K562 (cell line): ENCODE measurements around the gene SHISA8. TPM values are rescaled to one million over a fixed set of nuclear protein-coding genes. Genes with fewer than 3 reads are reported as not detected.
A peak's percentile ranks its signal among the peaks of the same experiment; 100 is the strongest.

Experiments
- ATAC-seq: fragments of 200-7000 bp; cut with Tn5 transposase; 3 replicates; pipeline ENCODE4 v1.9.1; 2020; ENCODE audit warnings: moderate library complexity
- BruUV-seq: library from RNA; stranded (reverse); fragments of 400-500 nt; replicated peaks from 2 replicates; lab custom pipeline; 2021; lab: Mats Ljungman, UMichigan
- CTCF ChIA-PET: fragments of 300-600 bp; formaldehyde crosslinking; extraction: SDS; loops from one replicate; lab custom pipeline; 2021; ENCODE audit warnings: low intra/inter-chr PET ratio; lab: Yijun Ruan, JAX
- POLR2A ChIA-PET: fragments of 300-600, 350-650 bp; sonication (Branson Sonifier 250); formaldehyde crosslinking; extraction: SDS; loops from one replicate; lab custom pipeline; 2021; ENCODE audit warnings: antibody characterized with exemption, inconsistent platforms; lab: Yijun Ruan, JAX
- DNase-seq, 4 experiments: peaks; one replicate each; pipeline versions ENCODE4 v3.0.0 to v3.0.0-alpha.2; 2011 to 2018; ENCODE audit warnings: low spot score in 3 of 4, mixed read lengths in 3 of 4; ENCODE audit errors: extremely low read depth in 1 of 4
- FAIRE-seq: peaks from 2 replicates; lab custom pipeline; 2011; peaks lifted over from hg19 to GRCh38; lab: Jason Lieb, UNC
- H2AFZ ChIP-seq: 2 replicates; pipeline ENCODE4 v1.6.0; 2011; ENCODE audit warnings: low read depth, low read length, control low read depth, inconsistent platforms
- H3K27ac ChIP-seq: fragments of 200-600 bp; 3 replicates; pipeline ENCODE4 v1.8.0; 2011; ENCODE audit warnings: low read depth, mild to moderate bottlenecking, control low read depth, inconsistent platforms, low read length, moderate library complexity, mixed read lengths; ENCODE audit errors: extremely low read depth
- H3K27me3 ChIP-seq, 2 experiments: fragments of 300-600 bp in 1 of 2; 2 replicates in 1 of 2; 3 replicates in 1 of 2; pipeline versions ENCODE4 v1.6.0 to v1.8.0; 2011; ENCODE audit warnings: inconsistent platforms in 2 of 2, low read length in 2 of 2, mild to moderate bottlenecking in 1 of 2, mixed read lengths in 1 of 2, moderate library complexity in 1 of 2; ENCODE audit not compliant: control insufficient read depth in 2 of 2, insufficient read depth in 2 of 2
- H3K36me3 ChIP-seq: fragments of 300-600 bp; 3 replicates; pipeline ENCODE4 v1.8.0; 2011; ENCODE audit warnings: mild to moderate bottlenecking, low read length, inconsistent platforms; ENCODE audit not compliant: control insufficient read depth, insufficient read depth
- H3K4me1 ChIP-seq, 2 experiments: fragments of 200-600 bp in 1 of 2; replicated peaks in 1 of 2; 2 replicates in 1 of 2; 3 replicates in 1 of 2; pipeline versions ENCODE4 v1.5.1 to v1.8.0; 2011; ENCODE audit warnings: inconsistent platforms in 2 of 2, low read length in 2 of 2, mild to moderate bottlenecking in 1 of 2, mixed read lengths in 1 of 2, moderate library complexity in 1 of 2; ENCODE audit not compliant: control insufficient read depth in 2 of 2, insufficient read depth in 2 of 2
- H3K4me2 ChIP-seq: 2 replicates; pipeline ENCODE4 v1.6.1; 2011; ENCODE audit warnings: low read length, control low read depth, inconsistent platforms, mixed read lengths; ENCODE audit not compliant: insufficient read depth
- H3K4me3 ChIP-seq: fragments of 200-600 bp; sonication (generic), shearing (Covaris generic); 2 replicates; pipeline ENCODE4 v1.5.1; 2016; ENCODE audit warnings: control low read depth, inconsistent platforms
- H3K79me2 ChIP-seq: fragments of 200-600 bp; 3 replicates; pipeline ENCODE4 v1.8.0; 2011; ENCODE audit warnings: low read length, inconsistent platforms; ENCODE audit not compliant: control insufficient read depth, insufficient read depth
- H3K9ac ChIP-seq, 2 experiments: 2 replicates each; pipeline versions ENCODE4 v1.6.0 to v1.6.1; 2011; ENCODE audit warnings: low read depth in 2 of 2, low read length in 2 of 2, control low read depth in 1 of 2, inconsistent platforms in 1 of 2, mild to moderate bottlenecking in 1 of 2, mixed read lengths in 1 of 2; ENCODE audit not compliant: insufficient read depth in 1 of 2
- H3K9me1 ChIP-seq: one replicate; pipeline ENCODE4 v1.6.0; 2011; ENCODE audit warnings: inconsistent platforms, mild to moderate bottlenecking, low read length, moderate library complexity; ENCODE audit not compliant: control insufficient read depth, insufficient read depth
- H3K9me3 ChIP-seq: replicated peaks from 2 replicates; pipeline ENCODE4 v1.5.1; 2011; ENCODE audit warnings: low read depth, low read length, inconsistent platforms; ENCODE audit not compliant: control insufficient read depth, insufficient read depth
- H4K20me1 ChIP-seq: replicated peaks from 2 replicates; pipeline ENCODE4 v1.6.1; 2011; ENCODE audit warnings: low read length, inconsistent platforms, mixed read lengths; ENCODE audit not compliant: control insufficient read depth, insufficient read depth
- CEBPG ChIP-seq, 3 experiments: fragments of 200-800 bp in 1 of 3; sonication (Bioruptor generic) in 1 of 3; sonication (generic) in 1 of 3; formaldehyde crosslinking in 1 of 3; IDR thresholded peaks in 2 of 3; conservative IDR thresholded peaks in 1 of 3; 2 replicates each; pipeline versions ENCODE4 v1.6.1 to v1.8.0; 2016 to 2022; ENCODE audit warnings: missing compliant biosample characterization in 2 of 3, missing genetic modification characterization in 2 of 3, mild to moderate bottlenecking in 1 of 3, missing genetic modification reagents in 1 of 3
- CGGBP1 ChIP-seq: fragments of 250-450 bp; sonication (Bioruptor Pico); IDR thresholded peaks from 2 replicates; pipeline ENCODE4 v1.9.0; 2021; ENCODE audit warnings: mild to moderate bottlenecking
- NFIC ChIP-seq: fragments of 450-650 bp; IDR thresholded peaks from 2 replicates; pipeline ENCODE4 v1.6.1; 2017; ENCODE audit warnings: mild to moderate bottlenecking, inconsistent platforms
- SIN3A ChIP-seq, 2 experiments: fragments of 150-350 bp in 1 of 2; IDR thresholded peaks; 2 replicates each; pipeline ENCODE4 v1.6.1; 2011 to 2016; ENCODE audit warnings: borderline replicate concordance in 2 of 2, low read depth in 2 of 2, low read length in 2 of 2, mild to moderate bottlenecking in 2 of 2, moderate library complexity in 2 of 2; ENCODE audit not compliant: control insufficient read depth in 1 of 2
- SOX6 ChIP-seq: fragments of 450-650 bp; IDR thresholded peaks from 2 replicates; pipeline ENCODE4 v1.6.1; 2014; ENCODE audit warnings: mild to moderate bottlenecking
- SPI1 ChIP-seq: IDR thresholded peaks from 2 replicates; pipeline ENCODE4 v1.6.1; 2011; ENCODE audit warnings: low read depth, low read length, control low read depth, borderline replicate concordance
- ZNF121 ChIP-seq: sonication (generic); formaldehyde crosslinking; conservative IDR thresholded peaks from 2 replicates; pipeline ENCODE4 v1.8.0; 2022; ENCODE audit warnings: missing genetic modification reagents
- WGBS: fragments of 100-300 bp; shearing (Covaris generic); methylation state at CpG from one replicate; pipeline ENCODE4 v1.1.6; 2016; ENCODE audit warnings: low coverage, mixed read lengths; ENCODE audit not compliant: insufficient coverage; ENCODE audit errors: missing lambda C conversion rate; 5-methylcytosine and 5-hydroxymethylcytosine counted together
- in situ Hi-C: fragments of 300-500 bp; cut with MboI; formaldehyde crosslinking; loops from 4 replicates; pipeline ENCODE4 v1.15.0; 2018; ENCODE audit warnings: inconsistent platforms, mixed read lengths
- intact Hi-C: fragments of 100-400 bp; cut with micrococcal nuclease; formaldehyde crosslinking; loops from 2 replicates; pipeline ENCODE4 v1.14.2; 2022
- polyA plus RNA-seq, 8 experiments: library from polyadenylated mRNA; depleted of rRNA in 4 of 8; stranded (reverse) in 5 of 8; unstranded in 3 of 8; fragments of >200 nt; fragmentation: Nextera tagmentation in 2 of 8; fragmentation: Illumina TruSeq in 1 of 8; extraction: Ambion mirVana in 2 of 8; extraction: Trizol in 1 of 8; gene quantifications; 2 replicates each; pipeline versions ENCODE4 v1.2.1 to v1.2.3, GENCODE V29; 2011 to 2014; ENCODE audit warnings: inconsistent platforms in 1 of 8, missing spikeins in 1 of 8
- total RNA-seq, 7 experiments: library from RNA; depleted of rRNA in 6 of 7; stranded (reverse); fragments of >200 nt in 6 of 7; fragmentation: Illumina TruSeq in 2 of 7; extraction: Trizol in 2 of 7; gene quantifications; 2 replicates each; pipeline versions ENCODE4 v1.2.1 to v1.2.3, GENCODE V29; 2011 to 2021; ENCODE audit warnings: low replicate concordance in 1 of 7
- TF ChIP-seq, protein P1 (sequence below): sonication (generic); formaldehyde crosslinking; IDR thresholded peaks from 2 replicates; pipeline ENCODE4 v1.8.0; 2022; ENCODE audit warnings: missing genetic modification reagents, mild to moderate bottlenecking, moderate library complexity, borderline replicate concordance

SHISA8 gene
- total and polyA plus RNA-seq, 9 of the 15 experiments (the other 6 are each of a cell fraction or from before 2014, with no cell fraction given) = 0.07 to 3.3 (median 1.1) TPM; not detected in 4

DNA sequence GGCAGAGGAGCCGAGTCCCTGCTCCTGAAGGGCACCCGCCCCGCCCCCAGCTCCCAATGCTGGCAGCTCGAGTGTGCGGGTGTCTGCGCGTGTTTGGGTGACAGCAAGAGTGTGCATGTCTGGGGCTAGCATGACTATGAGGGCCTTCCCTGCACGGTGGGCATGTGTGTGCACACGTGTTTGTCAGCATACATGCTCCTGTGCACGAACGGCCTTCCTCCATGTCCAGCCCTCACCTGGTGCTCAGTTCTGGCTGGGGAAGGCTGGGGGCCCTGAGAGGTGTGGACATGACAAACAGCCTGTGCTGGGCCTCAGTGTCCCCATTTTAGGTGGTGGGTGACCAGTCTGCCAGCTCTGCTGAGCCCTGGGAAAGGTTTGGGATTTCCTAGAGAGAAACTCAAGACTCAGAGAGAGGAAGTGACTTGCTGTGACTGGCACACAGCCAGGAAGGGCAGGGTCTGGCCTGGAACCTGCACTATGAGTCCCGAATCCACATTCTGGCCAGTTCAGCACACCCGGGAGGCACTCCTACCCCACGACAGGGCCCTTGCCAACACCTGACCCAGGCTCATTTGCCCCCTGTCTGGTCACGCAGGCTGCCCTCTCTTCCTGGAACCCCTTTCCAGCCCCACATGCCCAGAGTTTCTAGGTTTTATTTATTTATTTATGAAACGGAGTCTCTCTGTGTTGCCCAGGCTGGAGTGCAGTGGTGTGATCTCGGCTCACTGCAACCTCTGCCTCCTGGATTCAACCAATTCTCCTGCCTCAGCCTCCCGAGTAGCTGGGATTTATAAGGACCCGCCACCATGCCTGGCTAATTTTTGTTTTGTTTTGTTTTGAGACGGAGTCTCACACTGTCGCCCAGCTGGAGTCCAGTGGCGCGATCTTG, 3.3 kb upstream of the SHISA8 start:
- intact Hi-C loops = no loop called here
- TF ChIP-seq ZNF121 (CRISPR knock-in tag) = no peak
- TF ChIP-seq SPI1 = peak; percentile 91
- peak; percentile 92 for TF ChIP-seq NFIC
- CTCF ChIA-PET = no interaction called here
- no peak overlapping the region for H3K27ac ChIP-seq
- peaks cover 6 to 48% of the 10 kb centered on the region in 2 experiments; a peak in 3 of 5 replicates for H3K4me1 ChIP-seq
- no peaks in the 10 kb centered on the region for H3K9me1 ChIP-seq
- peak in 1 of 4 experiments; percentile 42 for DNase-seq
- H3K27me3 ChIP-seq = 0 out of 5 replicates have a peak, but pooled peaks cover 0 to 4% of the 10 kb centered on the region in 2 experiments
- WGBS = 51% methylated on average over 10 of the region's 23 CpGs
- H3K4me3 ChIP-seq = no peak overlapping the region
- H3K9ac ChIP-seq = peak overlapping the region in 1 of 2 experiments; percentile 74; a peak in 2 of 4 replicates
- H3K36me3 ChIP-seq = no peaks in the 10 kb centered on the region
- ATAC-seq = no peak
- H3K4me2 ChIP-seq = no peak overlapping the region
- H3K9me3 ChIP-seq = no peaks in the 10 kb centered on the region
- H4K20me1 ChIP-seq = peaks cover 3% of the 10 kb centered on the region; the same call in 1 of the 2 replicates
- no TSS peak for BruUV-seq
- in situ Hi-C loops = no loop called here
- no peak overlapping the region for H2AFZ ChIP-seq
- H3K79me2 ChIP-seq = no peaks in the 10 kb centered on the region
- no peak for FAIRE-seq
- POLR2A ChIA-PET = interaction anchor here (0.5 kb wide), 1 partner anchor 696 kb away, joined by 3 read pairs; the partner anchor contains the start of gene POLDIP3

GRCh38 chr22:41917375-41917902, 2.6 kb upstream of the SHISA8 start:
- ATAC-seq (no peak), FAIRE-seq (no peak), DNase-seq (no peak)
- BruUV-seq = no TSS peak
- intact Hi-C loops = no loop called here
- ChIA-PET POLR2A (no interaction called here), CTCF (no interaction called here)
- H3K9me3 ChIP-seq = no peaks in the 10 kb centered on the region
- H4K20me1 ChIP-seq = peaks cover 9% of the 10 kb centered on the region; the same call in 1 of the 2 replicates
- H3K27ac ChIP-seq = no peak overlapping the region
- 49% methylated on average over 5 of the region's 11 CpGs for WGBS
- 0 out of 5 replicates have a peak, but pooled peaks cover 0 to 4% of the 10 kb centered on the region in 2 experiments for H3K27me3 ChIP-seq
- H3K4me1 ChIP-seq = peaks cover 6 to 48% of the 10 kb centered on the region in 2 experiments; a peak in 3 of 5 replicates
- H3K9ac ChIP-seq = peak overlapping the region in 1 of 2 experiments; percentile 68; a peak in 1 of 4 replicates
- no peaks in the 10 kb centered on the region for H3K9me1 ChIP-seq
- no peaks in the 10 kb centered on the region for H3K79me2 ChIP-seq
- H2AFZ ChIP-seq = no peak overlapping the region
- no peak overlapping the region for H3K4me3 ChIP-seq
- in situ Hi-C loops = no loop called here
- H3K4me2 ChIP-seq = no peak overlapping the region
- no peaks in the 10 kb centered on the region for H3K36me3 ChIP-seq
- TF ChIP-seq CGGBP1 (CRISPR knock-in tag) (no peak), CEBPG (CRISPR knock-in tag; IDR thresholded peaks at IDR 0.05) (no peak), CEBPG (tag; conservative IDR thresholded peaks at IDR 0.05 in 1 of 2, IDR thresholded peaks at IDR 0.05 in 1 of 2) (no peak), SOX6 (no peak), SIN3A (IDR thresholded peaks at IDR 0.05; ENCODE audit: borderline replicate concordance in 2 of 2, control insufficient read depth in 1 of 2, low read depth in 2 of 2, low read length in 2 of 2) (no peak)
- TF ChIP-seq, protein P1, sequence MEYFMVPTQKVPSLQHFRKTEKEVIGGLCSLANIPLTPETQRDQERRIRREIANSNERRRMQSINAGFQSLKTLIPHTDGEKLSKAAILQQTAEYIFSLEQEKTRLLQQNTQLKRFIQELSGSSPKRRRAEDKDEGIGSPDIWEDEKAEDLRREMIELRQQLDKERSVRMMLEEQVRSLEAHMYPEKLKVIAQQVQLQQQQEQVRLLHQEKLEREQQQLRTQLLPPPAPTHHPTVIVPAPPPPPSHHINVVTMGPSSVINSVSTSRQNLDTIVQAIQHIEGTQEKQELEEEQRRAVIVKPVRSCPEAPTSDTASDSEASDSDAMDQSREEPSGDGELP (CRISPR knock-in tag) = no peak
